GM12878 (cell line): ENCODE measurements around the gene ATF7. TPM values are rescaled to one million over a fixed set of nuclear protein-coding genes. Genes with fewer than 3 reads are reported as not detected.

Experiments
- ATAC-seq: fragments of 200-7000 bp; cut with Tn5 transposase; 3 replicates; pipeline ENCODE4 v1.9.1; 2020; ENCODE audit warnings: mild to moderate bottlenecking, moderate library complexity
- BruUV-seq: library from RNA; stranded (reverse); fragments of 400-500 nt; replicated peaks from 2 replicates; lab custom pipeline; 2021; lab: Mats Ljungman, UMichigan
- CTCF ChIA-PET: fragments of 300-600 bp; sonication (Branson Sonifier 250); formaldehyde crosslinking; extraction: SDS; loops from one replicate; lab custom pipeline; 2021; ENCODE audit warnings: inconsistent platforms; lab: Yijun Ruan, JAX
- POLR2A ChIA-PET: fragments of 350-600 bp; formaldehyde crosslinking; extraction: SDS; loops from one replicate; lab custom pipeline; 2021; ENCODE audit warnings: inconsistent platforms; lab: Charles Lee
- RAD21 ChIA-PET: fragments of 300-600 bp; sonication (Branson Sonifier 250); formaldehyde crosslinking; loops from one replicate; lab custom pipeline; 2023; ENCODE audit warnings: antibody characterized with exemption; ENCODE audit not compliant: unreplicated experiment; lab: Charles Lee
- SMC1A ChIA-PET: fragments of 300-600 bp; sonication (Branson Sonifier 250); formaldehyde crosslinking; loops from one replicate; lab custom pipeline; 2023; ENCODE audit not compliant: unreplicated experiment, uncharacterized antibody; lab: Charles Lee
- DNase-seq: peaks from one replicate; pipeline ENCODE4 v3.0.0-alpha.2; 2011; ENCODE audit warnings: low read depth, low spot score
- FAIRE-seq: peaks from 3 replicates; lab custom pipeline; 2011; peaks lifted over from hg19 to GRCh38; lab: Jason Lieb, UNC
- H2AFZ ChIP-seq: 2 replicates; pipeline ENCODE4 v1.6.0; 2011; ENCODE audit warnings: low read depth, low read length, control low read depth; ENCODE audit not compliant: control insufficient read depth
- H3K27ac ChIP-seq: 2 replicates; pipeline ENCODE4 v1.5.1; 2011; ENCODE audit warnings: control low read depth; ENCODE audit not compliant: control insufficient read depth, insufficient read depth
- H3K27me3 ChIP-seq, 2 experiments: replicated peaks in 1 of 2; 2 replicates each; pipeline versions ENCODE4 v1.6.0 to v1.6.1; 2011; ENCODE audit warnings: low read length in 1 of 2; ENCODE audit not compliant: control insufficient read depth in 2 of 2, insufficient read depth in 2 of 2
- H3K36me3 ChIP-seq, 2 experiments: 2 replicates each; pipeline ENCODE4 v1.5.1; 2011; ENCODE audit warnings: low read length in 1 of 2; ENCODE audit not compliant: control insufficient read depth in 2 of 2, insufficient read depth in 2 of 2
- H3K4me1 ChIP-seq: 2 replicates; pipeline ENCODE4 v1.6.1; 2011; ENCODE audit warnings: mild to moderate bottlenecking, low read length, moderate library complexity, mixed read lengths; ENCODE audit not compliant: control insufficient read depth, insufficient read depth
- H3K4me2 ChIP-seq: 2 replicates; pipeline ENCODE4 v1.6.0; 2011; ENCODE audit warnings: control low read depth; ENCODE audit not compliant: control insufficient read depth, insufficient read depth
- H3K4me3 ChIP-seq: fragments of 200-600 bp; sonication (generic); 2 replicates; pipeline ENCODE4 v1.5.1; 2016
- H3K79me2 ChIP-seq: 2 replicates; pipeline ENCODE4 v1.6.0; 2011; ENCODE audit warnings: low read length; ENCODE audit not compliant: control insufficient read depth, insufficient read depth
- H3K9ac ChIP-seq: 2 replicates; pipeline ENCODE4 v1.8.0; 2011; ENCODE audit warnings: low read length, control low read depth, mixed read lengths; ENCODE audit not compliant: control insufficient read depth, insufficient read depth
- H3K9me3 ChIP-seq: replicated peaks from 3 replicates; pipeline ENCODE4 v1.5.1; 2011; ENCODE audit warnings: mild to moderate bottlenecking, low read length; ENCODE audit not compliant: control insufficient read depth, insufficient read depth
- H4K20me1 ChIP-seq: 2 replicates; pipeline ENCODE4 v1.6.0; 2011; ENCODE audit not compliant: control insufficient read depth, insufficient read depth
- DPF2 ChIP-seq: fragments of 450-650 bp; IDR thresholded peaks from 2 replicates; pipeline ENCODE4 v1.6.1; 2017; ENCODE audit warnings: mild to moderate bottlenecking
- HSF1 ChIP-seq: fragments of 150-350 bp; IDR thresholded peaks from 2 replicates; pipeline ENCODE4 v1.6.1; 2014; ENCODE audit warnings: mild to moderate bottlenecking, low read depth, low read length
- IKZF1 ChIP-seq: fragments of 450-650 bp; conservative IDR thresholded peaks from 2 replicates; pipeline ENCODE4 v1.6.1; 2017; ENCODE audit warnings: antibody characterized with exemption, mild to moderate bottlenecking
- IKZF2 ChIP-seq, 2 experiments: fragments of 450-650 bp; IDR thresholded peaks; 2 replicates each; pipeline ENCODE4 v1.6.1; 2017; ENCODE audit warnings: mild to moderate bottlenecking in 2 of 2, moderate library complexity in 2 of 2
- JUNB ChIP-seq: IDR thresholded peaks from 2 replicates; pipeline ENCODE4 v1.6.1; 2016; ENCODE audit warnings: antibody characterized with exemption, mild to moderate bottlenecking
- MTA3 ChIP-seq: IDR thresholded peaks from 2 replicates; pipeline ENCODE4 v1.6.1; 2012; ENCODE audit warnings: low read length, inconsistent platforms, borderline replicate concordance
- RB1 ChIP-seq: fragments of 450-650 bp; formaldehyde crosslinking; IDR thresholded peaks from 2 replicates; pipeline ENCODE4 v1.6.1; 2017; ENCODE audit warnings: mild to moderate bottlenecking, borderline replicate concordance
- RBBP5 ChIP-seq: fragments of 200-600 bp; sonication (generic); conservative IDR thresholded peaks from 2 replicates; pipeline ENCODE4 v1.6.1; 2016
- SMC3 ChIP-seq: IDR thresholded peaks from 2 replicates; pipeline ENCODE4 v1.6.1; 2011; ENCODE audit warnings: low read length, improper control_type of control experiment, borderline replicate concordance
- SREBF2 ChIP-seq: IDR thresholded peaks from 2 replicates; pipeline ENCODE4 v1.6.1; 2012; ENCODE audit warnings: mild to moderate bottlenecking, low read length
- SUZ12 ChIP-seq: fragments of 200-600 bp; sonication (generic); IDR thresholded peaks from one replicate; pipeline ENCODE4 v1.6.1; 2018; ENCODE audit warnings: antibody characterized with exemption, mild to moderate bottlenecking; ENCODE audit not compliant: unreplicated experiment
- YY1 ChIP-seq: IDR thresholded peaks from 2 replicates; pipeline ENCODE4 v1.6.1; 2011; ENCODE audit warnings: low read depth, mild to moderate bottlenecking, low read length
- WGBS: methylation state at CpG from one replicate; pipeline ENCODE4 v1.1.6; 2016; ENCODE audit warnings: low lambda C conversion rate; ENCODE audit not compliant: insufficient replicate concordance, insufficient coverage; ENCODE audit errors: missing lambda C conversion rate; 5-methylcytosine and 5-hydroxymethylcytosine counted together
- in situ Hi-C: fragments of 300-500 bp; cut with MboI; formaldehyde crosslinking; loops from 9 replicates; pipeline ENCODE4 v1.14.3; 2018; ENCODE audit warnings: mixed read lengths
- intact Hi-C: fragments of 100-400 bp; cut with micrococcal nuclease; formaldehyde crosslinking; loops from one replicate; pipeline ENCODE4 v1.14.2; 2022; ENCODE audit not compliant: unreplicated experiment
- polyA plus RNA-seq, 11 experiments: library from polyadenylated mRNA; depleted of rRNA in 4 of 11; unstranded in 6 of 11; stranded (reverse) in 5 of 11; fragments of >200 nt; fragmentation: Nextera tagmentation in 4 of 11; fragmentation: Illumina TruSeq in 1 of 11; extraction: Ambion mirVana in 4 of 11; extraction: Trizol in 1 of 11; gene quantifications; 1 replicate in 1 of 11; 2 replicates in 10 of 11; pipeline versions ENCODE4 v1.2.1 to v1.2.3, GENCODE V29; 2011 to 2016; ENCODE audit warnings: inconsistent platforms in 2 of 11, missing spikeins in 2 of 11, low read depth in 1 of 11
- total RNA-seq, 4 experiments: library from RNA; depleted of rRNA in 3 of 4; stranded (reverse); fragments of >200 nt in 3 of 4; fragmentation: Illumina TruSeq in 1 of 4; extraction: Trizol in 1 of 4; gene quantifications; 2 replicates each; pipeline versions ENCODE4 v1.2.1 to v1.2.3, GENCODE V29; 2013 to 2021
- TF ChIP-seq, protein P1 (sequence below): fragments of 450-650 bp; formaldehyde crosslinking; IDR thresholded peaks from 2 replicates; pipeline ENCODE4 v1.4.0; 2020; ENCODE audit warnings: mild to moderate bottlenecking, moderate library complexity
- TF ChIP-seq, protein P2 (sequence below): fragments of 450-650 bp; IDR thresholded peaks from 2 replicates; pipeline ENCODE4 v1.6.1; 2017; ENCODE audit warnings: antibody characterized with exemption, mild to moderate bottlenecking, moderate library complexity

The ATF7 gene
- total and polyA plus RNA-seq, 10 of the 15 experiments (the other 5 are each of a cell fraction or from before 2014, with no cell fraction given): 9.1 to 30.7 (median 21.8) TPM

- no peak for TF ChIP-seq IKZF2 (IDR thresholded peaks at IDR 0.05)
- no peak for TF ChIP-seq SREBF2
- no peak for TF ChIP-seq MTA3
- no peak for TF ChIP-seq IKZF1
- TF ChIP-seq DPF2: no peak
Measured at GRCh38 chr12:53638057-53638456, 11.9 kb upstream of the ATF7 start (continued).

DNA sequence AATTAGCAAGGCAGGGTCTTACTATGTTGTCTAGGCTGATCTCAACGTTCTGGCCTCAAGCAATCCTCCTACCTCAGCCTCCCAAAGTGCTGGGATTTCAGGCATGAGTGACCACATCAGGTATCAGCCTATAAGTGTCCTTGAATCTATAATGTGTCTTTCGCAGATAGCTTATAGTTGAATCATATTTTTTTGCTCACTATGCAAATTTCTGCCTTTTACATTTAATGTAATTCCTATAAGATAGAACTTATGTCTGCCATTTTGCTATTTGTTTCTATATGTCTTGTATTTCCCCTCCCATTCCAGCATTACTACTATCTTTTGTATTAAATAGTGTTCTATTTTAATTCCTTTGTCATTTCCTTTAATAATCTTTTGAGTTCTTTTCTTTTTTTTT is 10.5 kb upstream of the ATF7 start:
- no peaks in the 10 kb centered on the region for H3K4me1 ChIP-seq
- 45% methylated on average over 2 of the region's 2 CpGs for WGBS
- no peaks in the 10 kb centered on the region for H3K36me3 ChIP-seq
- no peak for DNase-seq
- no peak for ATAC-seq
- FAIRE-seq: no peak
- H3K27me3 ChIP-seq: no peaks in the 10 kb centered on the region
- H3K27ac ChIP-seq: no peak overlapping the region
- POLR2A ChIA-PET: no interaction called here
- no peak overlapping the region for H3K4me2 ChIP-seq
- H3K4me3 ChIP-seq: no peak overlapping the region
- intact Hi-C loops (no loop called here), in situ Hi-C loops (no loop called here)
- RAD21 ChIA-PET: interaction anchor here (0.8 kb wide), 1 partner anchor 85 kb away, joined by 4 read pairs; no protein-coding TSS in a partner anchor
- H3K9ac ChIP-seq: no peak overlapping the region
- H3K79me2 ChIP-seq: no peaks in the 10 kb centered on the region
- SMC1A ChIA-PET: no interaction called here
- no peaks in the 10 kb centered on the region for H4K20me1 ChIP-seq
- CTCF ChIA-PET: interaction anchor here (1.1 to 1.2 kb wide), 2 partner anchors 9 to 93 kb away, joined by 3 to 6 read pairs; no protein-coding TSS in a partner anchor
- no peak overlapping the region for H2AFZ ChIP-seq
- BruUV-seq: no TSS peak
- no peaks in the 10 kb centered on the region for H3K9me3 ChIP-seq
- TF ChIP-seq RBBP5: no peak
- TF ChIP-seq YY1: no peak
- TF ChIP-seq, protein P1, sequence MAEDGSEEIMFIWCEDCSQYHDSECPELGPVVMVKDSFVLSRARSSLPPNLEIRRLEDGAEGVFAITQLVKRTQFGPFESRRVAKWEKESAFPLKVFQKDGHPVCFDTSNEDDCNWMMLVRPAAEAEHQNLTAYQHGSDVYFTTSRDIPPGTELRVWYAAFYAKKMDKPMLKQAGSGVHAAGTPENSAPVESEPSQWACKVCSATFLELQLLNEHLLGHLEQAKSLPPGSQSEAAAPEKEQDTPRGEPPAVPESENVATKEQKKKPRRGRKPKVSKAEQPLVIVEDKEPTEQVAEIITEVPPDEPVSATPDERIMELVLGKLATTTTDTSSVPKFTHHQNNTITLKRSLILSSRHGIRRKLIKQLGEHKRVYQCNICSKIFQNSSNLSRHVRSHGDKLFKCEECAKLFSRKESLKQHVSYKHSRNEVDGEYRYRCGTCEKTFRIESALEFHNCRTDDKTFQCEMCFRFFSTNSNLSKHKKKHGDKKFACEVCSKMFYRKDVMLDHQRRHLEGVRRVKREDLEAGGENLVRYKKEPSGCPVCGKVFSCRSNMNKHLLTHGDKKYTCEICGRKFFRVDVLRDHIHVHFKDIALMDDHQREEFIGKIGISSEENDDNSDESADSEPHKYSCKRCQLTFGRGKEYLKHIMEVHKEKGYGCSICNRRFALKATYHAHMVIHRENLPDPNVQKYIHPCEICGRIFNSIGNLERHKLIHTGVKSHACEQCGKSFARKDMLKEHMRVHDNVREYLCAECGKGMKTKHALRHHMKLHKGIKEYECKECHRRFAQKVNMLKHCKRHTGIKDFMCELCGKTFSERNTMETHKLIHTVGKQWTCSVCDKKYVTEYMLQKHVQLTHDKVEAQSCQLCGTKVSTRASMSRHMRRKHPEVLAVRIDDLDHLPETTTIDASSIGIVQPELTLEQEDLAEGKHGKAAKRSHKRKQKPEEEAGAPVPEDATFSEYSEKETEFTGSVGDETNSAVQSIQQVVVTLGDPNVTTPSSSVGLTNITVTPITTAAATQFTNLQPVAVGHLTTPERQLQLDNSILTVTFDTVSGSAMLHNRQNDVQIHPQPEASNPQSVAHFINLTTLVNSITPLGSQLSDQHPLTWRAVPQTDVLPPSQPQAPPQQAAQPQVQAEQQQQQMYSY (CRISPR knock-in tag): no peak
- no peak for TF ChIP-seq SMC3
- TF ChIP-seq, protein P2, sequence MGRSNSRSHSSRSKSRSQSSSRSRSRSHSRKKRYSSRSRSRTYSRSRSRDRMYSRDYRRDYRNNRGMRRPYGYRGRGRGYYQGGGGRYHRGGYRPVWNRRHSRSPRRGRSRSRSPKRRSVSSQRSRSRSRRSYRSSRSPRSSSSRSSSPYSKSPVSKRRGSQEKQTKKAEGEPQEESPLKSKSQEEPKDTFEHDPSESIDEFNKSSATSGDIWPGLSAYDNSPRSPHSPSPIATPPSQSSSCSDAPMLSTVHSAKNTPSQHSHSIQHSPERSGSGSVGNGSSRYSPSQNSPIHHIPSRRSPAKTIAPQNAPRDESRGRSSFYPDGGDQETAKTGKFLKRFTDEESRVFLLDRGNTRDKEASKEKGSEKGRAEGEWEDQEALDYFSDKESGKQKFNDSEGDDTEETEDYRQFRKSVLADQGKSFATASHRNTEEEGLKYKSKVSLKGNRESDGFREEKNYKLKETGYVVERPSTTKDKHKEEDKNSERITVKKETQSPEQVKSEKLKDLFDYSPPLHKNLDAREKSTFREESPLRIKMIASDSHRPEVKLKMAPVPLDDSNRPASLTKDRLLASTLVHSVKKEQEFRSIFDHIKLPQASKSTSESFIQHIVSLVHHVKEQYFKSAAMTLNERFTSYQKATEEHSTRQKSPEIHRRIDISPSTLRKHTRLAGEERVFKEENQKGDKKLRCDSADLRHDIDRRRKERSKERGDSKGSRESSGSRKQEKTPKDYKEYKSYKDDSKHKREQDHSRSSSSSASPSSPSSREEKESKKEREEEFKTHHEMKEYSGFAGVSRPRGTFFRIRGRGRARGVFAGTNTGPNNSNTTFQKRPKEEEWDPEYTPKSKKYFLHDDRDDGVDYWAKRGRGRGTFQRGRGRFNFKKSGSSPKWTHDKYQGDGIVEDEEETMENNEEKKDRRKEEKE: no peak
- TF ChIP-seq HSF1: no peak
- TF ChIP-seq RB1: no peak
- no peak for TF ChIP-seq SUZ12
- no peak for TF ChIP-seq JUNB
